ENCODE results near the gene LEPR. TPM values are rescaled to one million over a fixed set of nuclear protein-coding genes. Genes with fewer than 3 reads are reported as not detected.
"Not testable (repeated sequence)": the region's sequence is repeated elsewhere in the genome, so short reads cannot be mapped to it uniquely, and the experiment has no call there.

The LEPR gene
- total and polyA plus RNA-seq, 7 donors = 0.73 to 7.8 (median 2.1) TPM

- no peak for TF ChIP-seq CTCF (IDR thresholded peaks at IDR 0.05)
- H3K27me3 ChIP-seq (ENCODE audit: insufficient read depth in 3 of 3, low read length in 2 of 3) = no peaks in the 10 kb centered on the region
- intact Hi-C loops (cut with DNase I) = no loop called here
- no peaks in the 10 kb centered on the region for H3K36me3 ChIP-seq (ENCODE audit: insufficient read depth in 1 of 2, low read depth in 1 of 2)
- WGBS, 3 donors = 93 to 100% (median 100%) methylated on average over 1 of the region's 1 CpG
- no peak overlapping the region for H3K4me3 ChIP-seq
- no peak overlapping the region for H3K27ac ChIP-seq
- H3K4me1 ChIP-seq = no peaks in the 10 kb centered on the region
- DNase-seq (no peak), ATAC-seq (no peak)
- no peaks in the 10 kb centered on the region for H3K9me3 ChIP-seq
Measured at GRCh38 chr1:65445837-65446236, 25.4 kb downstream of the LEPR start.

- no peak overlapping the region for H3K4me3 ChIP-seq
- no peaks in the 10 kb centered on the region for H3K27me3 ChIP-seq (ENCODE audit: insufficient read depth in 3 of 3, low read length in 2 of 3)
- no peak for TF ChIP-seq CTCF (IDR thresholded peaks at IDR 0.05)
- no peak for DNase-seq
- no peaks in the 10 kb centered on the region for H3K9me3 ChIP-seq
- intact Hi-C loops (cut with DNase I) = no loop called here
- H3K4me1 ChIP-seq = no peaks in the 10 kb centered on the region
- no peaks in the 10 kb centered on the region for H3K36me3 ChIP-seq (ENCODE audit: insufficient read depth in 1 of 2, low read depth in 1 of 2)
- H3K27ac ChIP-seq = no peak overlapping the region
- 73 to 85% (median 83%) methylated on average over 4 of the region's 4 CpGs for WGBS, 3 donors
- no peak for ATAC-seq
Measured at GRCh38 chr1:65449214-65449823, 28.9 kb downstream of the LEPR start.

GRCh38 chr1:65455678-65456077 lies 35.2 kb downstream of the LEPR start:
- intact Hi-C loops (cut with DNase I); H3K4me3 ChIP-seq; H3K4me1 ChIP-seq; H3K36me3 ChIP-seq (ENCODE audit: insufficient read depth in 1 of 2, low read depth in 1 of 2); DNase-seq; H3K27me3 ChIP-seq (ENCODE audit: insufficient read depth in 3 of 3, low read length in 2 of 3); ATAC-seq; H3K27ac ChIP-seq; H3K9me3 ChIP-seq: not testable (repeated sequence)
- 40 to 79% (median 75%) methylated on average over 1 to 10 of the region's 10 CpGs for WGBS, 3 donors

GRCh38 chr1:65456481-65456880 lies 36.0 kb downstream of the LEPR start:
- intact Hi-C loops (cut with DNase I) = no loop called here
- ATAC-seq (no peak), DNase-seq (no peak)
- H3K27me3 ChIP-seq (ENCODE audit: insufficient read depth in 3 of 3, low read length in 2 of 3) = no peaks in the 10 kb centered on the region
- TF ChIP-seq CTCF (IDR thresholded peaks at IDR 0.05) = no peak
- H3K36me3 ChIP-seq (ENCODE audit: insufficient read depth in 1 of 2, low read depth in 1 of 2) = no peaks in the 10 kb centered on the region
- H3K4me3 ChIP-seq = no peak overlapping the region
- H3K4me1 ChIP-seq = no peaks in the 10 kb centered on the region
- no peaks in the 10 kb centered on the region for H3K9me3 ChIP-seq
- no peak overlapping the region for H3K27ac ChIP-seq

- H3K9me3 ChIP-seq = no peaks in the 10 kb centered on the region
- no peaks in the 10 kb centered on the region for H3K27me3 ChIP-seq (ENCODE audit: insufficient read depth in 3 of 3, low read length in 2 of 3)
- no peak overlapping the region for H3K27ac ChIP-seq
- no peak for TF ChIP-seq CTCF (IDR thresholded peaks at IDR 0.05)
- no peak for DNase-seq
- no peaks in the 10 kb centered on the region for H3K36me3 ChIP-seq (ENCODE audit: insufficient read depth in 1 of 2, low read depth in 1 of 2)
- H3K4me3 ChIP-seq = no peak overlapping the region
- no peaks in the 10 kb centered on the region for H3K4me1 ChIP-seq
- ATAC-seq = no peak
- intact Hi-C loops (cut with DNase I) = no loop called here
Measured at GRCh38 chr1:65457868-65458267, 37.4 kb downstream of the LEPR start.

Data from psoas muscle (tissue), 8 donors.